DOHH2 (cell line): ENCODE data around the gene ZNF205.

ENCODE experiments used
- H3F3A ChIP-seq: fragments of 200-600 bp; sonication (generic), shearing (Covaris generic); 2 replicates; pipeline ENCODE4 v1.6.0; 2016; ENCODE audit warnings: antibody characterized with exemption, mild to moderate bottlenecking; ENCODE audit not compliant: control insufficient read depth, insufficient read depth
- H3K27ac ChIP-seq: fragments of 200-600 bp; sonication (generic); 2 replicates; pipeline ENCODE4 v1.5.1; 2014; ENCODE audit warnings: low read depth, mild to moderate bottlenecking, low read length, moderate library complexity
- H3K27me3 ChIP-seq: fragments of 200-600 bp; sonication (generic); 2 replicates; pipeline ENCODE4 v1.6.1; 2014; ENCODE audit warnings: mild to moderate bottlenecking, low read length, mixed read lengths; ENCODE audit not compliant: control insufficient read depth
- H3K36me3 ChIP-seq: fragments of 200-600 bp; sonication (generic); 2 replicates; pipeline ENCODE4 v1.6.1; 2014; ENCODE audit warnings: mild to moderate bottlenecking, low read length, moderate library complexity, mixed read lengths; ENCODE audit not compliant: control insufficient read depth
- H3K4me1 ChIP-seq: fragments of 200-600 bp; sonication (generic); 2 replicates; pipeline ENCODE4 v1.6.1; 2014; ENCODE audit warnings: mild to moderate bottlenecking, low read length, mixed read lengths; ENCODE audit not compliant: control insufficient read depth
- H3K4me2 ChIP-seq: fragments of 200-600 bp; sonication (generic); 2 replicates; pipeline ENCODE4 v1.6.0; 2014; ENCODE audit warnings: mild to moderate bottlenecking, low read length, moderate library complexity
- H3K4me3 ChIP-seq: fragments of 200-600 bp; sonication (generic); 2 replicates; pipeline ENCODE4 v1.5.1; 2014; ENCODE audit warnings: mild to moderate bottlenecking, low read length, mixed read lengths
- H3K79me2 ChIP-seq: fragments of 200-600 bp; sonication (generic); 2 replicates; pipeline ENCODE4 v1.6.1; 2014; ENCODE audit warnings: mild to moderate bottlenecking, low read length, mixed read lengths; ENCODE audit not compliant: control insufficient read depth
- H3K9me2 ChIP-seq: fragments of 200-600 bp; sonication (generic); replicated peaks from 2 replicates; pipeline ENCODE4 v1.6.1; 2014; ENCODE audit warnings: mild to moderate bottlenecking, low read length, mixed read lengths; ENCODE audit not compliant: control insufficient read depth
- H3K9me3 ChIP-seq: fragments of 200-600 bp; sonication (generic); 2 replicates; pipeline ENCODE4 v1.6.1; 2014; ENCODE audit warnings: antibody characterized with exemption, low read length, mixed read lengths; ENCODE audit not compliant: control insufficient read depth, insufficient read depth
- H4K20me1 ChIP-seq: fragments of 200-600 bp; sonication (generic); 2 replicates; pipeline ENCODE4 v1.6.0; 2014; ENCODE audit warnings: low read depth, mild to moderate bottlenecking, antibody characterized with exemption, low read length, moderate library complexity; ENCODE audit not compliant: control insufficient read depth, insufficient read depth
- EZH2phosphoT487 ChIP-seq: fragments of 200-600 bp; sonication (generic); IDR thresholded peaks from 2 replicates; pipeline ENCODE4 v1.6.1; 2017; ENCODE audit warnings: borderline replicate concordance, mild to moderate bottlenecking, antibody characterized with exemption, low read length, moderate library complexity, mixed read lengths
- TF ChIP-seq, protein P1 (sequence below): fragments of 200-600 bp; sonication (generic); IDR thresholded peaks from one replicate; pipeline ENCODE4 v1.5.1; 2014; ENCODE audit warnings: antibody characterized with exemption, mild to moderate bottlenecking, low read depth, low read length; ENCODE audit not compliant: poor library complexity, severe bottlenecking

The ZNF205 gene

DNA sequence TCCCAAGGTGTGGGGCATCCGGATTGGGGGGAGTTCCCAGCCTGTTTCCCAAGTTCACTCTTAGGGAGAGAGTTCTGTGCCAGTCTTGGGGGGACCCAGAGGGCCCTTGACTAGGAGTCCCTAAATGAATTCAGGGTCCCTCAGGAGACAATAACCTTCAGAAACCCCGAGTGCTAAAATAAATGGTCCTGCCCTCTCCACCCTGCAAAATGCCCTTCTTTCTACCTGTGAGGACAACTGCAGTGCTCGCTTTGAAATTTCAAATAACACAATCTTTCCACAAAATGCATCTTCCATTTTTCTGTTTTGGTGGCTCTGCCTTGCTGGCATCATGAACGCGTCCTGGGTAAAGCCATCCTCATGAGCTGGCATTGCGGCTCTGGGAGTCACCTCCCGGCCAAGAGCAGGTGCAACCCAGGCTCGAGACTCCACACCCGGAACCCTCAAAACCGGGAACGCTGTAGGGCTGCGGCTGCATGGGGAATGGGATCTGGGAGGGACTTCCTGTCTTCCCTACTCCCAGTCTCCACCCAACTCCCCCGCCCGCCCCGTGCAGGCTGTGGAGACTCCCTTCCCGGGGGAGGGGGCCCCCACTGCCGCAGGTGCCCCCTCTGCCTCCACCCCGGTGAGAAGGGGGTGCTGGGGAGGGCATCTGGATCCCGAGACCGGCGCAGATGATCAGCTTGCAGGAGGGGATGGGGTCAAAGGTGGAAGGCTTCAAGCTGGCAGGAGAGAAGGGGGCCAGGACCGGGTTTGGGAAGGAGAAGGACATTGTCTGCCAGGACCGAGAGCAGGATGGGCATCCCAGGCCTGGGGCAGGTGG lies at the start of gene ZNF205:
Gene ZNF205, plus strand, starts transcription at position 529 of the 823 bp plus-strand sequence. CDS start 845 bp downstream, outside the sequence.
- TF ChIP-seq EZH2phosphoT487 = no peak
- TF ChIP-seq, protein P1, sequence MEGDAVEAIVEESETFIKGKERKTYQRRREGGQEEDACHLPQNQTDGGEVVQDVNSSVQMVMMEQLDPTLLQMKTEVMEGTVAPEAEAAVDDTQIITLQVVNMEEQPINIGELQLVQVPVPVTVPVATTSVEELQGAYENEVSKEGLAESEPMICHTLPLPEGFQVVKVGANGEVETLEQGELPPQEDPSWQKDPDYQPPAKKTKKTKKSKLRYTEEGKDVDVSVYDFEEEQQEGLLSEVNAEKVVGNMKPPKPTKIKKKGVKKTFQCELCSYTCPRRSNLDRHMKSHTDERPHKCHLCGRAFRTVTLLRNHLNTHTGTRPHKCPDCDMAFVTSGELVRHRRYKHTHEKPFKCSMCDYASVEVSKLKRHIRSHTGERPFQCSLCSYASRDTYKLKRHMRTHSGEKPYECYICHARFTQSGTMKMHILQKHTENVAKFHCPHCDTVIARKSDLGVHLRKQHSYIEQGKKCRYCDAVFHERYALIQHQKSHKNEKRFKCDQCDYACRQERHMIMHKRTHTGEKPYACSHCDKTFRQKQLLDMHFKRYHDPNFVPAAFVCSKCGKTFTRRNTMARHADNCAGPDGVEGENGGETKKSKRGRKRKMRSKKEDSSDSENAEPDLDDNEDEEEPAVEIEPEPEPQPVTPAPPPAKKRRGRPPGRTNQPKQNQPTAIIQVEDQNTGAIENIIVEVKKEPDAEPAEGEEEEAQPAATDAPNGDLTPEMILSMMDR = no peak
- H3K79me2 ChIP-seq = no peaks in the 10 kb centered on the region
- H4K20me1 ChIP-seq = no peaks in the 10 kb centered on the region
- no peak within 1 kb of the TSS for H3K27ac ChIP-seq
- H3K9me3 ChIP-seq = no peaks in the 10 kb centered on the region
- H3K4me1 ChIP-seq = peaks cover 3% of the 10 kb centered on the region
- H3F3A ChIP-seq = no peaks in the 10 kb centered on the region
- peak within 1 kb of the TSS; percentile 39 for H3K4me3 ChIP-seq
- no peaks in the 10 kb centered on the region for H3K36me3 ChIP-seq
- H3K27me3 ChIP-seq = peaks cover 33% of the 10 kb centered on the region
- peak within 1 kb of the TSS; percentile 36; the same call in 1 of the 2 replicates for H3K4me2 ChIP-seq
- H3K9me2 ChIP-seq = no peaks in the 10 kb centered on the region

GRCh38 chr16:3063625-3064386 lies 48.6 kb upstream of the ZNF205 start:
- Histone ChIP-seq H3K27me3 (no peaks in the 10 kb centered on the region), H3F3A (no peaks in the 10 kb centered on the region), H3K79me2 (no peaks in the 10 kb centered on the region), H3K9me2 (no peaks in the 10 kb centered on the region), H3K4me1 (peaks cover 5% of the 10 kb centered on the region), H3K9me3 (no peaks in the 10 kb centered on the region), H3K4me3 (no peak overlapping the region), H4K20me1 (no peaks in the 10 kb centered on the region), H3K4me2 (no peak overlapping the region), H3K27ac (no peak overlapping the region), H3K36me3 (no peaks in the 10 kb centered on the region)
- no peak for TF ChIP-seq EZH2phosphoT487
- TF ChIP-seq, protein P1 = no peak

DNA sequence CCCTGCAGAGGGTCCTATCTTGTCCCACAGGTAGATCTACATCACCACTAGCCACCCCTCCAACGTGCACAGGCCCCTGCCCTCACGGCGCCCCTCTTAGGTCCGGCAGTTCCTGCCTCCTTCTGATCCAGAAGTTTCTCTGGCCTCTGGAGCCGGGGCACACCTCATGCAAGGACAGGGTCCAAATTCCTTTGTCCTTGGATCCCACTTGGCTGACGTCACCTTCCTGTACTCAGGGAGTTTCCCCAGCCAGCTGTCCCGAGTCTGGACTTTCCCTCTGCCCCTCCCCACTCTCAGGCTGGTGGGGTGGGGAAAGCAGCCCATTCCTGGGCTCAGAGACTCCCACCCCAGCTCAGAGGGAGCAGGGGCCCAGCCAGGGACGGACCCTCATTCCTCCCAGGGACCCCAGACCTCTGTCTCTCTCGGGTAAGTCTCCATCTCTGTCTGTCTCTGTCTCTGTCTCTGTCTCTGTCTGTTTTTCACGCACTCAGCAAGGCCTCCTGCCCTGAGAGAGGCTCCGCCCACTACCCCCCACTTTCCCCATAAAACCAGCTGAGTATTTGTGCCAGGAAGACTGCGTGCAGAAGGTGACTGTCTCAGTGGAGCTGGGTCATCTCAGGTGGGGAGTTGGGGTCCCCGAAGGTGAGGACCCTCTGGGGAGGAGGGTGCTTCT lies 47.2 kb upstream of the ZNF205 start, which contains the start of gene IL32:
Gene IL32, plus strand, starts transcription at position 572 of the 673 bp plus-strand sequence. CDS start 172 bp downstream, outside the sequence.
- Histone ChIP-seq H3K4me2 (no peak within 1 kb of the TSS), H3K27ac (no peak within 1 kb of the TSS), H3K79me2 (no peaks in the 10 kb centered on the region), H4K20me1 (no peaks in the 10 kb centered on the region), H3K9me2 (no peaks in the 10 kb centered on the region), H3K9me3 (no peaks in the 10 kb centered on the region), H3K27me3 (no peaks in the 10 kb centered on the region), H3K4me3 (no peak within 1 kb of the TSS), H3K4me1 (no peaks in the 10 kb centered on the region), H3K36me3 (no peaks in the 10 kb centered on the region), H3F3A (no peaks in the 10 kb centered on the region)
- TF ChIP-seq EZH2phosphoT487 = no peak
- TF ChIP-seq, protein P1 = no peak
